Activated T-cell treated with anti-CD3 and anti-CD28 coated beads, Interleukin-2, amount 50 U/mL, for 24 hours (primary cell): ENCODE measurements around the gene RRP15.

Experiments
- DNase-seq: peaks from one replicate; pipeline ENCODE4 v3.0.0-alpha.2; 2020
- H3K27ac Mint-ChIP-seq: 2 replicates; pipeline ENCODE4 v1.8.0; 2020; ENCODE audit warnings: mild to moderate bottlenecking, mixed read lengths
- H3K27me3 Mint-ChIP-seq: 2 replicates; pipeline ENCODE4 v1.8.0; 2020; ENCODE audit warnings: mixed read lengths
- H3K36me3 Mint-ChIP-seq: 2 replicates; pipeline ENCODE4 v1.8.0; 2020; ENCODE audit warnings: low read depth, mixed read lengths
- H3K4me1 Mint-ChIP-seq: 2 replicates; pipeline ENCODE4 v1.8.0; 2020; ENCODE audit warnings: low read depth, mixed read lengths
- H3K4me3 Mint-ChIP-seq: 2 replicates; pipeline ENCODE4 v1.8.0; 2020; ENCODE audit warnings: mild to moderate bottlenecking, moderate library complexity, mixed read lengths
- H3K9me3 Mint-ChIP-seq: 2 replicates; pipeline ENCODE4 v1.8.0; 2020; ENCODE audit warnings: mixed read lengths

The RRP15 gene

DNA sequence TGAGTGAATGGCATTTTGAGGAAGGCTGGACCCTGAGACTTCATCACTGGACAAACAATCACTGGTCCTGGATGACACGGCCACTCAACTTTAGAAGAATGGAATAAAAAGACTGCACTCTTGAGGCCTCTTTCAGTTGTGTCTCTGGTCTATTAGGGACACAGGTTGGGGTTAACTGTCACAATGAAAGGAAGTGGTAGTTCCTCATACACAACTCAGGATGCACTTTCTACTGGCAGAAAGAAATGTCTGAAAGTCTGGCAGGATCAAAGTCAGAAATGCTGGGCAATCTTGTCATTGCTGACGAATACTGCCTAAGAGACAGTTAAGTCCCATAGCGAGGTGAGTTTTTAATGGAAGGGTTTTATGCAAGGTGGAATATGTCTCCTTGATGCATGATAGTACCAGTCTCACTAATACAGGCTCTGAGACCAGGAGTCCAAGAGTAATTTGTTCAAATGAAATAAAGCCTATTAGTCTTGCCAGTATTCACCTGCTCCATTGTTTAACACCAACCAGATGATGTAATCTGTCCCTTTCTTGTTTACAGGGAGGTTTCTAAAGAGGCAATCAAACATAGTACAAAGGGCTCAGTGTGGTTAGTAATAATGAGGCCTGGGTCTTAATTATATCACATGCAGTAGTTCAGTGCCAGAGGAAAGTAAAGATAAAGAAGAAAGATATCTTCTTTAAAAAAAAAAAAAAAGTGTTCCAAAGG is 11.2 kb upstream of the RRP15 start:
- H3K9me3 Mint-ChIP-seq: no peaks in the 10 kb centered on the region
- H3K27ac Mint-ChIP-seq: no peak overlapping the region
- H3K4me1 Mint-ChIP-seq: no peaks in the 10 kb centered on the region
- peaks cover 8% of the 10 kb centered on the region for H3K27me3 Mint-ChIP-seq
- no peak for DNase-seq
- no peaks in the 10 kb centered on the region for H3K36me3 Mint-ChIP-seq
- H3K4me3 Mint-ChIP-seq: no peak overlapping the region

DNA sequence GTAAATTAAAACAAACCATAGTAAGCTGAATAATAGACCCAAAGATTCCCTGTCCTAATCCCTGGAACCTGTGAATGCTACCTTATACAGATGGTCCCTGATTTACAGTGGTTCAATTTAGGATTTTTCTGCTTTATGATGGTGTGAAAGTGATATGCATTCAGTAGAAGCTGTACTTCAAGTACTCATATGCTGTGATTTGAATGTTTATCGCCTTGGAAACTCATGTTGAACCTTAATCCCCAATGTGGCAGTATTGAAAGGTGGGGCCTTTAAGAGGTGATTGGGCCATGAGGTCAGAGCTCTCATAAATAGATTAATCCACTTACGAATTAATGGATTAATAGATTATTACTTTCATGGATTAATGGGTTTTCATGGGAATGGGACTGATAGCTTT is 10.6 kb upstream of the RRP15 start:
- no peak for DNase-seq
- Mint-ChIP-seq H3K4me1 (no peaks in the 10 kb centered on the region), H3K36me3 (no peaks in the 10 kb centered on the region), H3K27me3 (peaks cover 6% of the 10 kb centered on the region), H3K9me3 (no peaks in the 10 kb centered on the region), H3K4me3 (no peak overlapping the region), H3K27ac (no peak overlapping the region)

DNA sequence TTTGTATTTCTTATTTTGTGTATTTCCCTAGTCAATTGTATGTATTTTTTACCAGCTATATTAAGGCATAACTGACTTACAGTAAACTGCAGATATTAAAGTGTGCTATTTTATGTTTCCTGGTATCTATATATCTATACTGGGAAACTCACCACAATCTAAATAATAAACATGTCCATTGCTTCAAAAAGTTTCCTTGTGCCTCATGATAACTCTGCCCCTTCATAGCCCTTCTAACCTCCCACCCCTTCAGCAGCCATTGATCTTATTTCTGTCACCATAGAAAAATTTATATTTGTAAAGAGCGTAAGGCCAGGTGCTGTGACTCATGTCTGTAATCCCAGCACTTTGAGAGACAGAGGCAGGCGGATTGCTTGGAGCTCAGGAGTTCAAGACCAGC is 9.3 kb upstream of the RRP15 start:
- no peak for DNase-seq
- no peak overlapping the region for H3K4me3 Mint-ChIP-seq
- H3K27ac Mint-ChIP-seq: no peak overlapping the region
- H3K9me3 Mint-ChIP-seq: no peaks in the 10 kb centered on the region
- no peaks in the 10 kb centered on the region for H3K4me1 Mint-ChIP-seq
- H3K36me3 Mint-ChIP-seq: no peaks in the 10 kb centered on the region
- H3K27me3 Mint-ChIP-seq: peaks cover 6% of the 10 kb centered on the region

DNA sequence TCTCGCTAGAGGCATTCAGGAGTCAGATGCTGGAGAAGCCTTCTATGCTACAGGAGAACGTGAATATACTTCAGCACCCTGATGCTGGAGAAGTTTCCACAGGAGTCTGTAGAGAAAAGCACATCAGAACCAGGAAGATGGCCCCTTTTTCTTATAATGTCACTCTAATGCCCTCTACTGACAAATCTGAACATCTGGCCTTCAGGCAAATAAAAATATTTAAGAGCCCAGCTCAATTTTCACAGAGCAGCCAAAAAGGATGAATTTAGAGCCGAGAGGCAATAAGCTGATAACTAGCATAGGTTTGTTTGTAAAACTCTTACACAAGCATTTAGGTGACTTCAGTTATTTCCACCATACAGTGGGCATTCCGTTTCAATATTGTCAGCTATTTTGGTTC is 3.8 kb upstream of the RRP15 start:
- H3K27me3 Mint-ChIP-seq: peaks cover 17% of the 10 kb centered on the region
- no peak overlapping the region for H3K27ac Mint-ChIP-seq
- H3K4me3 Mint-ChIP-seq: no peak overlapping the region
- no peak for DNase-seq
- H3K36me3 Mint-ChIP-seq: peaks cover 17% of the 10 kb centered on the region
- H3K9me3 Mint-ChIP-seq: no peaks in the 10 kb centered on the region
- peaks cover 13% of the 10 kb centered on the region for H3K4me1 Mint-ChIP-seq

DNA sequence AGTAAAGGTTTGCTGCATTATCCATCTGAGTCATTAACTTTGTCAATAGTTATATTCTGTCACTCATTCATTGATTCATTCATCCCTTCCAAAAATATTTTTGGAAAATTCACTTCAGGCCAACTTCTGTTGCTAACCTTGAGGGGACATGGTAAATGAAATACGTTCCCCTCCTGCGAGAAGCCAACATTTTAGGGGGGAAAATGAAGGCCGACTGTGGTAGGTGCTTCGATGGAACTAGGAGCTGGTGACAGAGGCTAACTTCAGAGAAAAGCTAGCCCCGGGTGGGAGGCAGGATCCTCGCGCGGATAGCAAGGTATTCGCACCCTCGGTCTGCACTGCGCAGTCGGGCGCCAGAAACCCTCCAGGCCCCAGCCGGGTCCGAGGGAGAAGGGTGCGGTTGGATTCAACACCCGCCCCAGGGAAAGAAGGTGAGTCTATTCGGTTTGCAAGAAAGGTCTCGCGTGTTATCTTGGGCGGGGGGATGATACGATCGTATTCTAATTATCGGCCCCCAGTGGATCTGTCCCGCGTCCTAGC is 646 bp upstream of the RRP15 start:
- Mint-ChIP-seq H3K27me3 (peaks cover 17% of the 10 kb centered on the region), H3K27ac (peak overlapping the region; percentile 96), H3K4me3 (peak overlapping the region; percentile 93), H3K36me3 (peaks cover 41% of the 10 kb centered on the region), H3K4me1 (peaks cover 37% of the 10 kb centered on the region), H3K9me3 (no peaks in the 10 kb centered on the region)
- DNase-seq: no peak

DNA sequence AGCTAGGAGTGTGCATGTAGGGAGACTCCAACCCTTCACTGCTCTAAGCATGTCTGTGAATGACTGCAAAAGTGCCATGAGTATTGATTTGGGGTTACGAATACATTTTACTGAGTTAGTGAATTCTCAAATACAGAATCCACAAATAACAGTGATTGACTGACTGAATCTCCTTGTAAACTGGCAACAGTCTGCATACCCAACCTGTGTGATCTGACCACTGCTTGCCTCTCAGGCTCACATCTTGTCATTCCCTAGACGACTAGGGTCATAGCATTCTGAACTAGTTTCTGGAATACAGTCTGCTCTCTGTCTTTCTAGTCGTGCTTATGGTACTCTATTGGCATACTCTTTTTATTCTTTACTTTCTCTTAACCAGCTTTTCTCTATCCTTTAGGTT is 7.4 kb downstream of the RRP15 start:
- Mint-ChIP-seq H3K27me3 (no peaks in the 10 kb centered on the region), H3K4me1 (peaks cover 41% of the 10 kb centered on the region), H3K27ac (no peak overlapping the region), H3K9me3 (no peaks in the 10 kb centered on the region), H3K36me3 (peaks cover 69% of the 10 kb centered on the region), H3K4me3 (no peak overlapping the region)
- no peak for DNase-seq

DNA sequence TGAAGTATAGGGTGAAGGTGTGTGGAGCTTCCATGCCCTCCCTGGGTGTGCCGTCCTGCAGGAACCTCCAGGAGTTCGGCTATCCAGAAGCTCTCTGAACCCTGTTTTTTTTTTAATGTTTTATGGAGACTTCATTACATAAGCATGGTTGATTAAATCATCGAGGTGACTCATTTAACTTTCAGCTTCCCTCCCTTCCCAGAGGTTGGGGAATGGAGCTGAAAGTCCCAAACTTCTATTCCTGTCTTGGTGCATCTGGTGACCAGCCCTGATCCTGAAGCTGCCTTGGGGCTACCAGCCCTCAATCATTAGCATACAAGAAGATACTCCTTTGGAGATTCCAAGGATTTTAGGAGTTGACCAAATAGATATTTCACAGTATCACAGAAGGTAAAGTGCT is 9.5 kb downstream of the RRP15 start:
- Mint-ChIP-seq H3K27me3 (no peaks in the 10 kb centered on the region), H3K4me1 (peaks cover 36% of the 10 kb centered on the region), H3K36me3 (peaks cover 57% of the 10 kb centered on the region), H3K27ac (no peak overlapping the region), H3K9me3 (no peaks in the 10 kb centered on the region), H3K4me3 (no peak overlapping the region)
- no peak for DNase-seq

DNA sequence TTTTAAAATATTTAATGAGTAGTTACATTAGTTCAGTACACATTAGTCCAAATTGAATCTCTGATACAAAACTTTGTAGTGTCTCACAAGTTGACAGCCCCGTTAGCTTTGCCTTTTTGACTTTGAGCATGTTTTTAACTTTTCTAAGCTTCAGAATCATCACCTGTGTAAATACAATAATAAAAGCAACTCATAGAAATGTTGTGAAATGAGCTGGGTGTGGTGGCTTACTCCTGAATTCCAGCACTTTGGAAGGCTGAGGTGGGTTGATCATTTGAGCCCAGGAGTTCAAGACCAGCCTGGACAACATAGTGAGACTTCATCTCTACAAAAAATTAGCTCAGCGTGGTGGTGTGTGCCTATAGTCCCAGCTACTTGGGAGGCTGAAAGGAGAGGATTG is 11.1 kb downstream of the RRP15 start:
- no peak for DNase-seq
- peaks cover 40% of the 10 kb centered on the region for H3K4me1 Mint-ChIP-seq
- no peak overlapping the region for H3K4me3 Mint-ChIP-seq
- no peak overlapping the region for H3K27ac Mint-ChIP-seq
- H3K36me3 Mint-ChIP-seq: peaks cover 59% of the 10 kb centered on the region
- H3K9me3 Mint-ChIP-seq: no peaks in the 10 kb centered on the region
- no peaks in the 10 kb centered on the region for H3K27me3 Mint-ChIP-seq

DNA sequence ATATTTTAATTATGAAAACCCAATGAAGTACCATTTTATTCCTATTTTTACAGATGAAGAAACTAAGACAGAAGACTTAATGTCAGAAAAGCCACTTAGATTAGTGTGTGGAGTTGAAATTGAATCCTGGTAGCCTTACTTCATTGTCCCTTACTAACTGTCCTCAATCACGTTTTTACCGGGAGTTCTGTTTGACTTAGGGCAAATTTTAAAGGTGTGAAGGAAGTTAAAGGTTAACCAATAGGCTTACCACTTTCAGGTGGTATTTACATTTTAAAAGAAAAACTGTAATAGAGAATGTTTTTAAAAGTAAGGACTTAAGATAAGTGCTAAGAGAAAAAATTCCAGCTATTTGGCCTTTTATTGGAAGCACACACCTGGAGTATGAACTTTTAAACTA is 12.4 kb downstream of the RRP15 start:
- peaks cover 44% of the 10 kb centered on the region for H3K4me1 Mint-ChIP-seq
- no peak overlapping the region for H3K4me3 Mint-ChIP-seq
- H3K27me3 Mint-ChIP-seq: no peaks in the 10 kb centered on the region
- H3K36me3 Mint-ChIP-seq: peaks cover 68% of the 10 kb centered on the region
- H3K27ac Mint-ChIP-seq: no peak overlapping the region
- no peak for DNase-seq
- H3K9me3 Mint-ChIP-seq: no peaks in the 10 kb centered on the region

DNA sequence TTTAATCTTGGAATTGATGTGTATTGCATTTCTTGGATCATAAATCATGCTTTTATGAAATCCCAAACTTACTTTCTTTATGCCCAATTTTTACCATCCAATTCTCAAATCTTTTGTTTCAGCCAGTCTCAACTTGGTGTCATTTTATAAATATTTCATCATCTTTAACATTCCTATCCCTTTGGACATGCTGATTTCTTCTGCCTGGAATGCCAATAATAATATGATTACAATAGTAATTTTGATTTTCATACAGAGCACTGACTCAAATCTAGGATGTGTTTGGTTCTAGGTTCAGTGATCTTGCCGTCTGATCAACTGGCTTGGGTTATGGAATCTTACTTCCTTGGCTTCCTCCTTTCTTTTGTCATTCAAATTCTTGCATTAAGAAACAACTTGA is 12.8 kb downstream of the RRP15 start:
- H3K36me3 Mint-ChIP-seq: peaks cover 69% of the 10 kb centered on the region
- H3K27me3 Mint-ChIP-seq: no peaks in the 10 kb centered on the region
- no peak for DNase-seq
- H3K4me3 Mint-ChIP-seq: no peak overlapping the region
- H3K9me3 Mint-ChIP-seq: no peaks in the 10 kb centered on the region
- no peak overlapping the region for H3K27ac Mint-ChIP-seq
- H3K4me1 Mint-ChIP-seq: peaks cover 48% of the 10 kb centered on the region

DNA sequence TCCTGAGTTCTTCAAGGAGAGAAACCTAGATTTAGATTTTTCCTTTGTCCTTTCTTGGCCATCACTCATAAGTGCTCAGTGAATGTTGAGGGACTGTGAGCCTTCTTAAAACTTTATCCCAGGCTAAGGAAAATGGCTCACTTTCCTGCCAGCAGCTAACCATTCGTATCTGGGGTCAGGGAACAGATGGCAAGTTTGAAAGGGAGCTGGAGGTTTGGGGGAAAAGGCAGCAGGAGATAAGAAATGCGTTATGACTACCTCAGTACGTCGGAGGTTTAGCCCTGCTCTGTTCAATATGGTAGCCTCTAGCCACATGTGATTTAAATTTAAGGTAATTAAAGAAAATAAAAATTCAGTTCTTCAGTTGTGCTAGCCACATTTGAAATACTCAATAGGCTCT is 13.3 kb downstream of the RRP15 start:
- no peak for DNase-seq
- H3K4me1 Mint-ChIP-seq: peaks cover 51% of the 10 kb centered on the region
- H3K4me3 Mint-ChIP-seq: no peak overlapping the region
- no peaks in the 10 kb centered on the region for H3K27me3 Mint-ChIP-seq
- H3K36me3 Mint-ChIP-seq: peaks cover 71% of the 10 kb centered on the region
- H3K27ac Mint-ChIP-seq: no peak overlapping the region
- H3K9me3 Mint-ChIP-seq: no peaks in the 10 kb centered on the region

DNA sequence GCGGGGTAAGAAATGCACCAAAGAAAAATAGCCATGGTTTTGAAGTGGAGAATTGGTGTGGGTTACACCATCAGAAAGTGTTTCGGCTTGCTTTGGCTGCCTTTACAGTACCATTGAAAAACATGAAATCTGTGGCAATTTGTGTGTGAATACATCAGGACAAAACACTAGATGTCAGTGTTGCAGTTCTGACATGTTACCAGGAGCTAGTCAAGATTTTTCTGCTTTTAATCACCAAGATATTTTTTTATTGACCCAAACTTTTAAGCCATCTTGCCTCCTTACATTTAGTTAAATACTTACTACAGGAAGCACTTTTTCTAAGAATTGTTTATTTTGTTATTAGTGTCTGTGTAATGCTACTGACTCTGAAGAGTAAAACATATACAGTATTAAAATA is 14.3 kb downstream of the RRP15 start:
- peaks cover 70% of the 10 kb centered on the region for H3K36me3 Mint-ChIP-seq
- H3K4me1 Mint-ChIP-seq: peaks cover 49% of the 10 kb centered on the region
- H3K27ac Mint-ChIP-seq: no peak overlapping the region
- H3K9me3 Mint-ChIP-seq: no peaks in the 10 kb centered on the region
- DNase-seq: no peak
- H3K4me3 Mint-ChIP-seq: no peak overlapping the region
- no peaks in the 10 kb centered on the region for H3K27me3 Mint-ChIP-seq

DNA sequence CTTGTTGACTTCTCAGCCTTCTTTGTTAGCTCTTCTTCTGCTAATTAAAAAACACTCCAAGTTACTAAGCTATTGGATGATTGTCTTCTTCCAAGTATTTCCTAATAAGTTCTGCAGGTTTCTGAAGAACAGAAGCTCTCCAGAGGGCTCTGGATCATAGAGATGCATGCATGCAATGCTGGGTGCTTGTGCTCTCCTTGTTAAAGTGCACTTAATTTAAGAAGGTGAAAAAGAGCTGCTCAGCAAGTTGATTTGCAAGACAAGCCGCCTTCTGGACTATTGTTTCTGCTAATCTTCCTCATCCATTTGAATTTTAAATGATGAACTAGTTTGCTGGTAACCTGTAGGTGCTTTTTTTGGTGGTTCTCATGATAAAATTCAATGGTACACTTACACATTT is 16.1 kb downstream of the RRP15 start:
- no peak overlapping the region for H3K4me3 Mint-ChIP-seq
- H3K4me1 Mint-ChIP-seq: peaks cover 46% of the 10 kb centered on the region
- H3K36me3 Mint-ChIP-seq: peaks cover 71% of the 10 kb centered on the region
- H3K27me3 Mint-ChIP-seq: no peaks in the 10 kb centered on the region
- H3K9me3 Mint-ChIP-seq: no peaks in the 10 kb centered on the region
- DNase-seq: no peak
- H3K27ac Mint-ChIP-seq: no peak overlapping the region

DNA sequence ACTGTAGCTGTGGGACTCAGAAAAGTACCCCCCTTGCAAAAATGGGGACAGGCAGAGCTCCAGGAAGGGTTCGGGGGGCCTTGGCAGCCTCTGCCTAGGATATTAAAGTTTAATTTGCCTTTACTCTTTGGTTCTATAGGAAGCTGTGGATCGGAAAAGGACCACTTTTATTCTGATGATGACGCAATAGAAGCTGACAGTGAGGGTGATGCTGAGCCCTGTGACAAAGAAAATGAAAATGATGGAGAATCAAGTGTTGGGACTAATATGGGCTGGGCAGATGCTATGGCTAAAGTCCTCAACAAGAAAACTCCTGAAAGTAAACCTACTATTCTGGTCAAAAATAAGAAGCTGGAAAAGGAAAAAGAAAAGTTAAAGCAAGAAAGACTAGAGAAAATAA is 17.1 kb downstream of the RRP15 start:
- no peaks in the 10 kb centered on the region for H3K9me3 Mint-ChIP-seq
- no peak overlapping the region for H3K4me3 Mint-ChIP-seq
- H3K27me3 Mint-ChIP-seq: no peaks in the 10 kb centered on the region
- H3K4me1 Mint-ChIP-seq: peaks cover 40% of the 10 kb centered on the region
- H3K36me3 Mint-ChIP-seq: peaks cover 70% of the 10 kb centered on the region
- DNase-seq: no peak
- H3K27ac Mint-ChIP-seq: no peak overlapping the region

DNA sequence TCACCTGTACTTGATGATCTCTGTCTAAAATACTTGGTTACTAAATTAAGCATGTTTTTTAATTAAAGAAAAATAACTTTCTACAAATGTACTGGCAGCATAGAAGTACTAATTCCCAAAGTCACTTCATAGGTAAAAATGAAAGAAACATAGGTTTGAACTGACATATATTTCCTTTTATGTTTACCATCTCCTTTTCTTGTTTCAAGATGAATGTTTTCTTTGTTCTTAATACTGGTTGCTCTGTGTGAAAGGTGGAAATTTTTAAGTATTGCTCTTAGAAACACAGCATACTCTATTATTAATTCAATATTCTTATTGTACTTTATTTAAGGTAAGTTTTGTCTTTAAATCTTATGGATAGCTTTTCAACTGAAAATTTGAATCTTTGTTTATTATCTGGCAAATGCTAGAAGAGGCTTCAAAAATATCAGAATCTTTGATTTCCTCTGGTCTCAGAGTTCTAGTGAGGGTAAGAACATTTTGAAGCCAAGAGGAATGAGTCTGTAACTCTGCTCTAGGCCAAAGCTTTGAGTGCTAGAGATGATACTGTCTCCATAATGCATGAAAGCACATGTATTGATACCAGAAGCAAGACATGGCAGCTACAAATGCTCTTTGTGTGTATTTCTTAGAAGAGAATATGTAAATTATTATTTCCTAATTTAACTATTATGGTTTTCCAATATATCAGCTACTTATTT is 18.2 kb downstream of the RRP15 start:
- no peak overlapping the region for H3K4me3 Mint-ChIP-seq

More for the DNA sequence above, 18.2 kb downstream of the RRP15 start:
- H3K27ac Mint-ChIP-seq: no peak overlapping the region
- peaks cover 76% of the 10 kb centered on the region for H3K36me3 Mint-ChIP-seq
- H3K27me3 Mint-ChIP-seq: no peaks in the 10 kb centered on the region
- DNase-seq: no peak
- peaks cover 34% of the 10 kb centered on the region for H3K4me1 Mint-ChIP-seq
- no peaks in the 10 kb centered on the region for H3K9me3 Mint-ChIP-seq
